ENCODE data around the gene USP2.

USP2 gene

DNA sequence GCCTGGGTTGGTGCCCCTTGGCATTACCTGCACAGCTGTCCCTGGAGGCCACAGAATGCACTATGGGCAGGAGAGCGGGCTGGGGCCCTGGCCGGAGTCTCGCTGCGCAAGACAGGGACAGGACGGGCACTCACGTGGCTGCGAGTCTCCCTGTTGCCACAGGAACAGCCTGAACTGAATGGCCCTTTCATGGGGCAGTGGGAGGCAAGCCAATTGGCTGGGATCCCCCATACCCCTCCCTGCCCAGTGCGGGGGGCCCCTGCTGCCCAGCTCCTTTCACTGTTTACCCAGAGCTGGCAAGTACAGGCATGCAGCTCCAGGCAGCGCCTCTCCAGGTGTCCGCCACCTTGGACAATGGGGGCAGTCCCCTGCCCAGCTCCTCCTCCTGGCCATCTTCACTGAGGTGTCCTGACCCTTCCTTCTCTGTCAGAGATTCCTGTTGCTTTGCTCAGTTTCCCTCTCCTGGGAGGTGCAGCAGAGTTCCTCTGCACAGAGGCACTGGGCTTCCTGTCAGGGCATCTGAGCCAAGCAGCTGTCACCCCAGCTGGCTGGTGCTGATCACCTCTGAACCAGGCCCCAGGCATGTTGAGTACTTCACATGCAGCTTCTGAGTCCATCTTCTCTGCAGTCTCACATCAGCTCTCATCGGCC is 5.2 kb downstream of the USP2 start:
- no peak for ATAC-seq
- TF ChIP-seq ZNF565 (CRISPR knock-in tag; conservative IDR thresholded peaks at IDR 0.05; ENCODE audit: low read depth) = no peak
- TF ChIP-seq TCF4 (CRISPR knock-in tag; IDR thresholded peaks at IDR 0.05; ENCODE audit: borderline replicate concordance) = no peak
- TF ChIP-seq, protein P1, sequence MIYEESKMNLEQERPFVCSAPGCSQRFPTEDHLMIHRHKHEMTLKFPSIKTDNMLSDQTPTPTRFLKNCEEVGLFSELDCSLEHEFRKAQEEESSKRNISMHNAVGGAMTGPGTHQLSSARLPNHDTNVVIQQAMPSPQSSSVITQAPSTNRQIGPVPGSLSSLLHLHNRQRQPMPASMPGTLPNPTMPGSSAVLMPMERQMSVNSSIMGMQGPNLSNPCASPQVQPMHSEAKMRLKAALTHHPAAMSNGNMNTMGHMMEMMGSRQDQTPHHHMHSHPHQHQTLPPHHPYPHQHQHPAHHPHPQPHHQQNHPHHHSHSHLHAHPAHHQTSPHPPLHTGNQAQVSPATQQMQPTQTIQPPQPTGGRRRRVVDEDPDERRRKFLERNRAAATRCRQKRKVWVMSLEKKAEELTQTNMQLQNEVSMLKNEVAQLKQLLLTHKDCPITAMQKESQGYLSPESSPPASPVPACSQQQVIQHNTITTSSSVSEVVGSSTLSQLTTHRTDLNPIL (CRISPR knock-in tag; IDR thresholded peaks at IDR 0.05; ENCODE audit: low read depth) = no peak
- TF ChIP-seq ZFP30 (CRISPR knock-in tag; IDR thresholded peaks at IDR 0.05) = no peak
- no peak for TF ChIP-seq ISL1 (CRISPR knock-in tag; IDR thresholded peaks at IDR 0.05)

DNA sequence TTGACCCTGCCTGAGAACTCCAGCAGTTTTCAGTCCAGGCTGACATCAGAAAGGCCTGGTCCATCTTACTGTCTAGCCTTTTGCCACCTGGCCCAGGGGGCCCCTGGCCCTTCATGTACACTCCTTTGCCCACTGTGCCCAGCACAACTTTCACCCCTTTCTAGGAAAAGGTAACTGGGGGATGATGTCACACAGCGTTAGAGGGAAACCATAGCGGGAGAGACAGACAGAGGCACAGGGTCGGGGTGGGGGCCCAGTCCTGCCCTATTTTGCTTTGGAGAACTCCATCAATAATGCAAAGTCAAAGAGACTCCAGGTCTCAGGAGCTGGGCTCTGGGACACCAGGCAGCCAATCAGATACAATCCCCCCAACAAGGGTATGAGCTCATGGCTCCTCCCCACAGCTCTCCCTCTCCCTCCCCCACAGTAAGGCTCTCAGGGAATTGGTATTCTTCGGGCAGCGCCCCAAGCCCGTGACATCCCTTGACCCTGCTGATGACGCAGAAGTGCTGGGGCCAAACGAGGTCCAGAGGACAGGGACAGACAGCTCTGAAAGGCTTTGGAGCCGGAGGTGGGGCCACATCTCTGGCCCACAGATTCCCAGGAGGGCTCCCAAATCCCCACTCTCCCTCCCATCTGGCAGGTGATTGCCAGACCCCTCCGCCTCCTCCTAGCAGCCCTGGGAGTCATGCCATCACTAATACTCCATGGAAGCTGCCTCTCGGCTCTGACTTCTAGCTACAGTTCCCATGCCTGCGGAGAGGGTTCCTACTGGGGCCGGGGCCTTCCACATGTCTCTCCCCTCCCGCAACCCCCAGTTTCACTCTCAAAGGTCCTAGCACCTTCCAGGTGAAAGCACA is 5.9 kb downstream of the USP2 start:
- no peak for ATAC-seq
- TF ChIP-seq OSR1 (CRISPR knock-in tag; IDR thresholded peaks at IDR 0.05) (no peak), ARNTL (CRISPR knock-in tag; IDR thresholded peaks at IDR 0.05; ENCODE audit: borderline replicate concordance, low read depth) (no peak), ZNF565 (CRISPR knock-in tag; conservative IDR thresholded peaks at IDR 0.05; ENCODE audit: low read depth) (no peak), GLIS3 (CRISPR knock-in tag; IDR thresholded peaks at IDR 0.05) (no peak), TCF4 (CRISPR knock-in tag; IDR thresholded peaks at IDR 0.05; ENCODE audit: borderline replicate concordance) (no peak), TOX (CRISPR knock-in tag; IDR thresholded peaks at IDR 0.05; ENCODE audit: borderline replicate concordance) (no peak), ZFP3 (CRISPR knock-in tag; IDR thresholded peaks at IDR 0.05) (no peak), ZNF70 (CRISPR knock-in tag; IDR thresholded peaks at IDR 0.05) (no peak), ZNF8 (CRISPR knock-in tag; IDR thresholded peaks at IDR 0.05) (no peak), ZFP30 (CRISPR knock-in tag; IDR thresholded peaks at IDR 0.05) (no peak), ESRRG (CRISPR knock-in tag; IDR thresholded peaks at IDR 0.05) (no peak), PPARA (CRISPR knock-in tag; IDR thresholded peaks at IDR 0.05; ENCODE audit: borderline replicate concordance) (no peak), SNAI2 (CRISPR knock-in tag; IDR thresholded peaks at IDR 0.05) (no peak)
- TF ChIP-seq, protein P2, sequence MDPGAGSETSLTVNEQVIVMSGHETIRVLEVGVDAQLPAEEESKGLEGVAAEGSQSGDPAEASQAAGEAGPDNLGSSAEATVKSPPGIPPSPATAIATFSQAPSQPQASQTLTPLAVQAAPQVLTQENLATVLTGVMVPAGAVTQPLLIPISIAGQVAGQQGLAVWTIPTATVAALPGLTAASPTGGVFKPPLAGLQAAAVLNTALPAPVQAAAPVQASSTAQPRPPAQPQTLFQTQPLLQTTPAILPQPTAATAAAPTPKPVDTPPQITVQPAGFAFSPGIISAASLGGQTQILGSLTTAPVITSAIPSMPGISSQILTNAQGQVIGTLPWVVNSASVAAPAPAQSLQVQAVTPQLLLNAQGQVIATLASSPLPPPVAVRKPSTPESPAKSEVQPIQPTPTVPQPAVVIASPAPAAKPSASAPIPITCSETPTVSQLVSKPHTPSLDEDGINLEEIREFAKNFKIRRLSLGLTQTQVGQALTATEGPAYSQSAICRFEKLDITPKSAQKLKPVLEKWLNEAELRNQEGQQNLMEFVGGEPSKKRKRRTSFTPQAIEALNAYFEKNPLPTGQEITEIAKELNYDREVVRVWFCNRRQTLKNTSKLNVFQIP (CRISPR knock-in tag; IDR thresholded peaks at IDR 0.05; ENCODE audit: borderline replicate concordance, low read depth) = no peak
- TF ChIP-seq, protein P3, sequence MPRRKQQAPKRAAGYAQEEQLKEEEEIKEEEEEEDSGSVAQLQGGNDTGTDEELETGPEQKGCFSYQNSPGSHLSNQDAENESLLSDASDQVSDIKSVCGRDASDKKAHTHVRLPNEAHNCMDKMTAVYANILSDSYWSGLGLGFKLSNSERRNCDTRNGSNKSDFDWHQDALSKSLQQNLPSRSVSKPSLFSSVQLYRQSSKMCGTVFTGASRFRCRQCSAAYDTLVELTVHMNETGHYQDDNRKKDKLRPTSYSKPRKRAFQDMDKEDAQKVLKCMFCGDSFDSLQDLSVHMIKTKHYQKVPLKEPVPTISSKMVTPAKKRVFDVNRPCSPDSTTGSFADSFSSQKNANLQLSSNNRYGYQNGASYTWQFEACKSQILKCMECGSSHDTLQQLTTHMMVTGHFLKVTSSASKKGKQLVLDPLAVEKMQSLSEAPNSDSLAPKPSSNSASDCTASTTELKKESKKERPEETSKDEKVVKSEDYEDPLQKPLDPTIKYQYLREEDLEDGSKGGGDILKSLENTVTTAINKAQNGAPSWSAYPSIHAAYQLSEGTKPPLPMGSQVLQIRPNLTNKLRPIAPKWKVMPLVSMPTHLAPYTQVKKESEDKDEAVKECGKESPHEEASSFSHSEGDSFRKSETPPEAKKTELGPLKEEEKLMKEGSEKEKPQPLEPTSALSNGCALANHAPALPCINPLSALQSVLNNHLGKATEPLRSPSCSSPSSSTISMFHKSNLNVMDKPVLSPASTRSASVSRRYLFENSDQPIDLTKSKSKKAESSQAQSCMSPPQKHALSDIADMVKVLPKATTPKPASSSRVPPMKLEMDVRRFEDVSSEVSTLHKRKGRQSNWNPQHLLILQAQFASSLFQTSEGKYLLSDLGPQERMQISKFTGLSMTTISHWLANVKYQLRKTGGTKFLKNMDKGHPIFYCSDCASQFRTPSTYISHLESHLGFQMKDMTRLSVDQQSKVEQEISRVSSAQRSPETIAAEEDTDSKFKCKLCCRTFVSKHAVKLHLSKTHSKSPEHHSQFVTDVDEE (CRISPR knock-in tag; IDR thresholded peaks at IDR 0.05) = no peak
- TF ChIP-seq, protein P1 (CRISPR knock-in tag; IDR thresholded peaks at IDR 0.05; ENCODE audit: low read depth) = no peak
- TF ChIP-seq, protein P4, sequence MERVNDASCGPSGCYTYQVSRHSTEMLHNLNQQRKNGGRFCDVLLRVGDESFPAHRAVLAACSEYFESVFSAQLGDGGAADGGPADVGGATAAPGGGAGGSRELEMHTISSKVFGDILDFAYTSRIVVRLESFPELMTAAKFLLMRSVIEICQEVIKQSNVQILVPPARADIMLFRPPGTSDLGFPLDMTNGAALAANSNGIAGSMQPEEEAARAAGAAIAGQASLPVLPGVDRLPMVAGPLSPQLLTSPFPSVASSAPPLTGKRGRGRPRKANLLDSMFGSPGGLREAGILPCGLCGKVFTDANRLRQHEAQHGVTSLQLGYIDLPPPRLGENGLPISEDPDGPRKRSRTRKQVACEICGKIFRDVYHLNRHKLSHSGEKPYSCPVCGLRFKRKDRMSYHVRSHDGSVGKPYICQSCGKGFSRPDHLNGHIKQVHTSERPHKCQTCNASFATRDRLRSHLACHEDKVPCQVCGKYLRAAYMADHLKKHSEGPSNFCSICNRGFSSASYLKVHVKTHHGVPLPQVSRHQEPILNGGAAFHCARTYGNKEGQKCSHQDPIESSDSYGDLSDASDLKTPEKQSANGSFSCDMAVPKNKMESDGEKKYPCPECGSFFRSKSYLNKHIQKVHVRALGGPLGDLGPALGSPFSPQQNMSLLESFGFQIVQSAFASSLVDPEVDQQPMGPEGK (CRISPR knock-in tag; IDR thresholded peaks at IDR 0.05; ENCODE audit: borderline replicate concordance) = no peak

All from SK-N-SH treated with all-trans-retinoic acid at 6 μM for 48 hours (cell line).